ENCODE data around the gene DBET.
"Not testable (repeated sequence)": the region's sequence is repeated elsewhere in the genome, so short reads cannot be mapped to it uniquely, and the experiment has no call there.

Gene DBET

GRCh38 chr4:190064342-190064741 lies at the start of gene DBET:
Gene DBET, plus strand, starts transcription at chr4:190064502.
- H3K36me3 ChIP-seq (ENCODE audit: insufficient read depth, low read length); H3K4me2 ChIP-seq (ENCODE audit: insufficient read depth, low read length); H3K27ac ChIP-seq (ENCODE audit: low read length); H2AFZ ChIP-seq (ENCODE audit: low read depth, low read length); H3K9ac ChIP-seq (ENCODE audit: low read depth, low read length); H3K4me3 ChIP-seq (ENCODE audit: low read depth in 1 of 2, low read length in 2 of 2); DNase-seq; H3K4me1 ChIP-seq (ENCODE audit: insufficient read depth, low read length); H3K79me2 ChIP-seq (ENCODE audit: insufficient read depth, low read length); H3K9me3 ChIP-seq (ENCODE audit: insufficient read depth, low read length, severe bottlenecking); H3K27me3 ChIP-seq (ENCODE audit: insufficient read depth, low read length, poor library complexity); H4K20me1 ChIP-seq (ENCODE audit: insufficient read depth, low read length); ATAC-seq (ENCODE audit: insufficient read depth, low read depth): not testable (repeated sequence)

GRCh38 chr4:190014771-190015537 lies 49.3 kb upstream of the DBET start:
- Histone ChIP-seq H3K4me1 (ENCODE audit: insufficient read depth, low read length) (no peaks in the 10 kb centered on the region), H3K4me2 (ENCODE audit: insufficient read depth, low read length) (no peak overlapping the region), H3K27ac (ENCODE audit: low read length) (no peak overlapping the region), H3K4me3 (ENCODE audit: low read depth in 1 of 2, low read length in 2 of 2) (no peak overlapping the region), H2AFZ (ENCODE audit: low read depth, low read length) (no peak overlapping the region), H3K27me3 (ENCODE audit: insufficient read depth, low read length, poor library complexity) (no peaks in the 10 kb centered on the region), H3K9me3 (ENCODE audit: insufficient read depth, low read length, severe bottlenecking) (peaks cover 15% of the 10 kb centered on the region), H3K79me2 (ENCODE audit: insufficient read depth, low read length) (no peaks in the 10 kb centered on the region), H4K20me1 (ENCODE audit: insufficient read depth, low read length) (no peaks in the 10 kb centered on the region), H3K9ac (ENCODE audit: low read depth, low read length) (no peak overlapping the region), H3K36me3 (ENCODE audit: insufficient read depth, low read length) (no peaks in the 10 kb centered on the region)
- ATAC-seq (ENCODE audit: insufficient read depth, low read depth) (no peak), DNase-seq (no peak)
- TF ChIP-seq EZH2 (IDR thresholded peaks at IDR 0.05; ENCODE audit: borderline replicate concordance, low read depth, low read length, severe bottlenecking): no peak
- TF ChIP-seq CTCF (IDR thresholded peaks at IDR 0.05; ENCODE audit: borderline replicate concordance, extremely low read depth, low read length, poor library complexity, severe bottlenecking): no peak

DNA sequence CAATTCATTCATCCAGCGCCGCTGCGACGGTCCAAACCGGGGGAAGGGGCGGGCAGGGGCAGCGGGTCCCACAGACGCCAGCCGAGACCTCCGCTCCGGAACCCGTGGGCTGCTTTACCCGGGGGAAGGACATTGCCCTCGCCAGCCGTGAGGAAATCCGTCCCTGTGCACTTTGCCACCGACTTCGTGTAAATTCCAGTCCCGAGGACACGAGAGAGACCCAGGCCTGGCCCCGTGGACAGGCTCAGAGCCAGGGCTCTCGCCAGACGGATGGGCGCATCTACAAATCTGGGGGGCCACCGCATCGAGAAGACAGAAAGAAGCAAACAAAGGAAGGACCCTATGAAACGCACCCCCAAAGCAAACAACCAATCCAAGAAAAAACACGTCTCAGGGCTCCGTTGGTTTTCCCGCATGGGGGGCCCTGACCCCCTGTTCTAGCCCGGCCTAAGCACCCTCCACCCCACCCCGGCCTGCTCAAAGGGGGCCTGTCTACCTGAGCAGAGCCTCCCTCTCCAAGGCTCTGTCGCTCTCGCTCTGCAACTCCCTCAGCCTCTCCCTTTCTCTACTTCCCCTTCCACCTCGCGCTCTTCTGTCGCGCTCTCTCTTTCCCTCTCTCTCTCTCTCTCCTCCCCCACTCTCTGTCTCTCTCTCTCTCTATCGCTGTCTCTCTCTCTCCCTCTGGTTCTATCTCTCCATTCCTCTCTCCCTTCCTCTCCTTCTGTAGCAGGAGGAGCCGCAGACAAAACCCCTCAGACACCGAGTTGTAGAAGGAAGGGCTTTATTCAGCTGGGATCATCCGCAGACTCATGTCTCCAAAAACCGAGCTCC lies 48.5 kb upstream of the DBET start:
- no peak overlapping the region for H3K4me3 ChIP-seq (ENCODE audit: low read depth in 1 of 2, low read length in 2 of 2)
- H3K79me2 ChIP-seq (ENCODE audit: insufficient read depth, low read length): no peaks in the 10 kb centered on the region
- H3K36me3 ChIP-seq (ENCODE audit: insufficient read depth, low read length): no peaks in the 10 kb centered on the region
- no peak overlapping the region for H3K27ac ChIP-seq (ENCODE audit: low read length)
- H3K9ac ChIP-seq (ENCODE audit: low read depth, low read length): no peak overlapping the region
- no peak overlapping the region for H2AFZ ChIP-seq (ENCODE audit: low read depth, low read length)
- H3K9me3 ChIP-seq (ENCODE audit: insufficient read depth, low read length, severe bottlenecking): peaks cover 15% of the 10 kb centered on the region
- TF ChIP-seq CTCF (IDR thresholded peaks at IDR 0.05; ENCODE audit: borderline replicate concordance, extremely low read depth, low read length, poor library complexity, severe bottlenecking) (no peak), EZH2 (IDR thresholded peaks at IDR 0.05; ENCODE audit: borderline replicate concordance, low read depth, low read length, severe bottlenecking) (no peak)
- H4K20me1 ChIP-seq (ENCODE audit: insufficient read depth, low read length): no peaks in the 10 kb centered on the region
- DNase-seq: no peak
- H3K4me1 ChIP-seq (ENCODE audit: insufficient read depth, low read length): no peaks in the 10 kb centered on the region
- no peak overlapping the region for H3K4me2 ChIP-seq (ENCODE audit: insufficient read depth, low read length)
- H3K27me3 ChIP-seq (ENCODE audit: insufficient read depth, low read length, poor library complexity): no peaks in the 10 kb centered on the region
- ATAC-seq (ENCODE audit: insufficient read depth, low read depth): no peak

Measured in DND-41 (cell line).